Endothelial cell of umbilical vein (primary cell): ENCODE results near the gene MED22. TPM values are rescaled to one million over a fixed set of nuclear protein-coding genes. Genes with fewer than 3 reads are reported as not detected.

Source experiments
- BruUV-seq: library from RNA; stranded (reverse); fragments of 400-500 nt; replicated peaks from 2 replicates; lab custom pipeline; 2021; lab: Mats Ljungman, UMichigan
- CTCF ChIA-PET: fragments of 300-600, 350-600 bp; sonication (Branson Sonifier 250); formaldehyde crosslinking; loops from one replicate; lab custom pipeline; 2021; ENCODE audit warnings: antibody characterized with exemption, inconsistent platforms; lab: Charles Lee
- POLR2A ChIA-PET: fragments of 300-600, 350-600 bp; sonication (Branson Sonifier 250); formaldehyde crosslinking; loops from one replicate; lab custom pipeline; 2021; ENCODE audit warnings: antibody characterized with exemption, inconsistent platforms; lab: Charles Lee
- DNase-seq: peaks from one replicate; pipeline ENCODE4 v3.0.0-alpha.2; 2011; ENCODE audit warnings: low read depth, low spot score
- FAIRE-seq: peaks from 2 replicates; lab custom pipeline; 2011; peaks lifted over from hg19 to GRCh38; lab: Jason Lieb, UNC
- H2AFZ ChIP-seq: 2 replicates; pipeline ENCODE4 v1.6.0; 2012; ENCODE audit warnings: low read depth, low read length, control low read depth, inconsistent platforms
- H3K27ac ChIP-seq: 2 replicates; pipeline ENCODE4 v1.5.1; 2011; ENCODE audit warnings: low read depth, mild to moderate bottlenecking, control low read depth, low read length, moderate library complexity; ENCODE audit not compliant: insufficient read depth
- H3K27me3 ChIP-seq, 2 experiments: 2 replicates each; pipeline versions ENCODE4 v1.6.0 to v1.6.1; 2011; ENCODE audit warnings: low read length in 2 of 2, mixed read lengths in 1 of 2; ENCODE audit not compliant: control insufficient read depth in 2 of 2, insufficient read depth in 2 of 2
- H3K36me3 ChIP-seq, 2 experiments: 2 replicates in 1 of 2; 3 replicates in 1 of 2; pipeline ENCODE4 v1.5.1; 2011; ENCODE audit warnings: low read length in 2 of 2, mild to moderate bottlenecking in 1 of 2, moderate library complexity in 1 of 2; ENCODE audit not compliant: control insufficient read depth in 2 of 2, insufficient read depth in 2 of 2; ENCODE audit errors: extremely low read depth in 1 of 2
- H3K4me1 ChIP-seq: 3 replicates; pipeline ENCODE4 v1.5.1; 2011; ENCODE audit warnings: mild to moderate bottlenecking, low read length; ENCODE audit not compliant: control insufficient read depth, insufficient read depth; ENCODE audit errors: extremely low read depth
- H3K4me2 ChIP-seq: 2 replicates; pipeline ENCODE4 v1.6.1; 2011; ENCODE audit warnings: low read length, control low read depth, mixed read lengths; ENCODE audit not compliant: insufficient read depth
- H3K4me3 ChIP-seq, 3 experiments: fragments of 200-600 bp in 1 of 3; sonication (generic), shearing (Covaris generic) in 1 of 3; replicated peaks in 1 of 3; 2 replicates each; pipeline ENCODE4 v1.5.1; 2011 to 2016; ENCODE audit warnings: control low read depth in 3 of 3, low read length in 3 of 3, mild to moderate bottlenecking in 2 of 3, inconsistent platforms in 1 of 3, low read depth in 1 of 3, moderate library complexity in 1 of 3; ENCODE audit not compliant: insufficient read depth in 1 of 3
- H3K79me2 ChIP-seq: 2 replicates; pipeline ENCODE4 v1.6.0; 2012; ENCODE audit warnings: low read length, inconsistent platforms; ENCODE audit not compliant: control insufficient read depth, insufficient read depth
- H3K9ac ChIP-seq: replicated peaks from 2 replicates; pipeline ENCODE3; 2011; ENCODE audit warnings: low read length, control low read depth; ENCODE audit not compliant: insufficient read depth; ENCODE audit errors: extremely low read depth
- H3K9me1 ChIP-seq: replicated peaks from 3 replicates; pipeline ENCODE4 v1.6.0; 2011; ENCODE audit warnings: mild to moderate bottlenecking, low read length; ENCODE audit not compliant: control insufficient read depth, insufficient read depth; ENCODE audit errors: extremely low read depth
- H3K9me3 ChIP-seq: replicated peaks from 2 replicates; pipeline ENCODE4 v1.5.1; 2012; ENCODE audit warnings: low read length, inconsistent platforms; ENCODE audit not compliant: control insufficient read depth, insufficient read depth
- H4K20me1 ChIP-seq: replicated peaks from 2 replicates; pipeline ENCODE3; 2011; ENCODE audit warnings: mild to moderate bottlenecking, low read length; ENCODE audit not compliant: control insufficient read depth, insufficient read depth; ENCODE audit errors: extremely low read depth
- EZH2 ChIP-seq: IDR thresholded peaks from 2 replicates; pipeline ENCODE4 v1.6.1; 2012; ENCODE audit warnings: borderline replicate concordance, low read depth, mild to moderate bottlenecking, moderate library complexity, low read length, inconsistent platforms; ENCODE audit not compliant: severe bottlenecking
- FOS ChIP-seq: IDR thresholded peaks from 2 replicates; pipeline ENCODE4 v1.6.1; 2011; ENCODE audit warnings: mild to moderate bottlenecking, low read length, moderate library complexity, borderline replicate concordance; ENCODE audit not compliant: insufficient read depth
- GATA2 ChIP-seq: IDR thresholded peaks from 2 replicates; pipeline ENCODE4 v1.7.0; 2011; ENCODE audit warnings: low read depth, mild to moderate bottlenecking, moderate library complexity, mixed read lengths, low read length; ENCODE audit not compliant: insufficient read length, insufficient read depth
- MAX ChIP-seq: IDR thresholded peaks from 2 replicates; pipeline ENCODE4 v1.6.1; 2011; ENCODE audit not compliant: insufficient read depth, insufficient read length
- POLR2A ChIP-seq: IDR thresholded peaks from 2 replicates; pipeline ENCODE4 v1.6.1; 2012; ENCODE audit warnings: low read depth, mild to moderate bottlenecking, control low read depth, low read length
- POLR2AphosphoS5 ChIP-seq: IDR thresholded peaks from 2 replicates; pipeline ENCODE4 v1.6.1; 2012; ENCODE audit warnings: low read depth, mild to moderate bottlenecking, control low read depth, low read length, moderate library complexity; ENCODE audit not compliant: insufficient read depth
- dilution Hi-C: fragments of 300-500 bp; cut with MboI; formaldehyde crosslinking; loops from one replicate; pipeline ENCODE4 v1.15.0; 2019; ENCODE audit warnings: low sequenced_read_pairs; ENCODE audit not compliant: extremely low pct_ligation_motif_present
- intact Hi-C: fragments of 100-400 bp; cut with micrococcal nuclease; formaldehyde crosslinking; loops from one replicate; pipeline ENCODE4 v1.10.0; 2022
- polyA plus RNA-seq, 4 experiments: library from polyadenylated mRNA; depleted of rRNA in 3 of 4; stranded (reverse) in 3 of 4; unstranded in 1 of 4; fragments of >200 nt; gene quantifications; 2 replicates each; pipeline versions ENCODE4 v1.2.1 to v1.2.3, GENCODE V29; 2011 to 2012; ENCODE audit warnings: missing spikeins in 1 of 4
- total RNA-seq: library from RNA; stranded (reverse); gene quantifications from 2 replicates; pipeline ENCODE4 v1.2.3, GENCODE V29; 2021
- TF ChIP-seq, protein P1 (sequence below), 2 donors: IDR thresholded peaks; 1 replicate in 1 of 2; 2 replicates in 1 of 2; pipeline ENCODE4 v1.5.1; 2011; ENCODE audit warnings: low read length in 2 of 2, mild to moderate bottlenecking in 2 of 2, moderate library complexity in 2 of 2, control low read depth in 1 of 2, inconsistent platforms in 1 of 2, low read depth in 1 of 2; ENCODE audit not compliant: insufficient read depth in 1 of 2; ENCODE audit errors: extremely low read depth in 1 of 2

Gene MED22
- total and polyA plus RNA-seq, 2 donors (not counting 3 experiments of a cell fraction or from before 2014, with no cell fraction given), result 25.7 to 27.4 TPM

DNA sequence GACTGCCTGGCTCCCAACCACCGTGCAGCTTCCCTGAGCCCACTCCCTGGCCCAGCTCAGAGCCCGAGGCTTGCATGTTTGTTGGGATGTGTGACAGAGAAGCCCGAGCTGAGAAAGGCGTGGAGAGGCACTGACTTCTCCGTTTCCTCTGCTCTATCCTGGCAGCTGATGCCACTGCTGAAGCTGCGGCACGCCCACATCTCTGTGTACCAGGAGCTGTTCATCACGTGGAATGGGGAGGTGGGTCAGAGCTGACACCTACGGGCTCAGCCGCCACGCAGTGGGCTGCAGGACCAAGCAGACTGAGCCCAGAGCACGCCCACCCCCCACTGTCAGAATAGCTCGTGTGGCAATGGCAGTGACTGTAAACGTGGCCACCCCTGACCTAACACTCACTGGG, 37.5 kb upstream of the MED22 start:
- Histone ChIP-seq H3K9ac (no peak overlapping the region), H3K9me1 (no peaks in the 10 kb centered on the region), H3K4me2 (no peak overlapping the region), H3K27ac (no peak overlapping the region), H3K27me3 (no peaks in the 10 kb centered on the region), H3K79me2 (no peaks in the 10 kb centered on the region), H2AFZ (no peak overlapping the region), H3K4me3 (no peak overlapping the region), H3K4me1 (no peaks in the 10 kb centered on the region), H3K36me3 (no peaks in the 10 kb centered on the region), H3K9me3 (no peaks in the 10 kb centered on the region), H4K20me1 (no peaks in the 10 kb centered on the region)
- ChIA-PET POLR2A (no interaction called here), CTCF (no interaction called here)
- no peak for FAIRE-seq
- no TSS peak for BruUV-seq
- no peak for TF ChIP-seq MAX
- TF ChIP-seq FOS, result no peak
- TF ChIP-seq EZH2, result no peak
- TF ChIP-seq POLR2A, result no peak
- TF ChIP-seq, protein P1, sequence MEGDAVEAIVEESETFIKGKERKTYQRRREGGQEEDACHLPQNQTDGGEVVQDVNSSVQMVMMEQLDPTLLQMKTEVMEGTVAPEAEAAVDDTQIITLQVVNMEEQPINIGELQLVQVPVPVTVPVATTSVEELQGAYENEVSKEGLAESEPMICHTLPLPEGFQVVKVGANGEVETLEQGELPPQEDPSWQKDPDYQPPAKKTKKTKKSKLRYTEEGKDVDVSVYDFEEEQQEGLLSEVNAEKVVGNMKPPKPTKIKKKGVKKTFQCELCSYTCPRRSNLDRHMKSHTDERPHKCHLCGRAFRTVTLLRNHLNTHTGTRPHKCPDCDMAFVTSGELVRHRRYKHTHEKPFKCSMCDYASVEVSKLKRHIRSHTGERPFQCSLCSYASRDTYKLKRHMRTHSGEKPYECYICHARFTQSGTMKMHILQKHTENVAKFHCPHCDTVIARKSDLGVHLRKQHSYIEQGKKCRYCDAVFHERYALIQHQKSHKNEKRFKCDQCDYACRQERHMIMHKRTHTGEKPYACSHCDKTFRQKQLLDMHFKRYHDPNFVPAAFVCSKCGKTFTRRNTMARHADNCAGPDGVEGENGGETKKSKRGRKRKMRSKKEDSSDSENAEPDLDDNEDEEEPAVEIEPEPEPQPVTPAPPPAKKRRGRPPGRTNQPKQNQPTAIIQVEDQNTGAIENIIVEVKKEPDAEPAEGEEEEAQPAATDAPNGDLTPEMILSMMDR (IDR thresholded peaks at IDR 0.05; ENCODE audit: extremely low read depth in 1 of 2, insufficient read depth in 1 of 2, low read depth in 1 of 2, low read length in 2 of 2), result no peak
- TF ChIP-seq POLR2AphosphoS5, result no peak
- no peak for TF ChIP-seq GATA2
- intact Hi-C loops (no loop called here), dilution Hi-C loops (no loop called here)
- no peak for DNase-seq
